HG03558 (cell line): Measurements from ENCODE around the gene TEX52.
A peak's percentile ranks its signal among the peaks of the same experiment; 100 is the strongest.

ENCODE experiments used
- ATAC-seq: cut with Tn5 transposase; IDR thresholded peaks from one replicate; pipeline ENCODE4 v1.9.1; 2021; ENCODE audit warnings: moderate number of reproducible peaks; ENCODE audit not compliant: unreplicated experiment; ENCODE audit errors: extremely low read depth

TEX52 gene

GRCh38 chr12:2857021-2857431 lies at the start of gene TEX52:
TEX52 (minus strand) TSS chr12:2857039; CDS start chr12:2857026, 13 bp downstream.
- no peak for ATAC-seq

GRCh38 chr12:2904260-2904659 lies 47.4 kb upstream of the TEX52 start:
- no peak for ATAC-seq

- no peak for ATAC-seq
Measured at GRCh38 chr12:2902272-2902880, 45.5 kb upstream of the TEX52 start.

GRCh38 chr12:2900642-2901041 lies 43.8 kb upstream of the TEX52 start:
- no peak for ATAC-seq

- ATAC-seq = no peak
Measured at GRCh38 chr12:2897418-2897817, 40.6 kb upstream of the TEX52 start.

DNA sequence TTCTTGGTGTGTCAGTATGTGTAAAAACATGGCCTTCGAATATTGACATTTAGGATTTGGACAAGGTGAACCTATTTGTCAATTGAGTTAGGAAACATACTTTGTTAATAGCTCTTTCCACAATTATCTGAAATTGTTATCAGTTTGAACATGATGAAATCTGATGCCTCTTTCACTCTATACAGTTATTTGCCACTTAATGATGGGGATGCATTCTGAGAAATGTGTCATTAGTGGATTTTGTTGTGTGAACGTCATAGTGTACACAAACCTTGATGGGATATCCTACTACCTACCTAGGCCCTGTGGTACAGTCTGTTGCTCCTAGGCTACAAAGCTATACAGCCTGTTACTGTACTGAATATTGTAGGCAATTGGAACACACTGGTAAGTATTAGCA lies 38.7 kb upstream of the TEX52 start:
- ATAC-seq = no peak

- ATAC-seq = no peak
Measured at GRCh38 chr12:2895051-2895451, 38.2 kb upstream of the TEX52 start.

GRCh38 chr12:2893007-2893406 lies 36.2 kb upstream of the TEX52 start:
- no peak for ATAC-seq

- ATAC-seq = no peak
Measured at GRCh38 chr12:2892246-2892645, 35.4 kb upstream of the TEX52 start.

GRCh38 chr12:2891240-2892053 lies 34.6 kb upstream of the TEX52 start:
- no peak for ATAC-seq

- peak; percentile 76 for ATAC-seq
Measured at GRCh38 chr12:2890388-2891239, 33.8 kb upstream of the TEX52 start, which contains the start of gene TULP3. TULP3 (plus strand) TSS chr12:2890891; CDS start chr12:2890948, 57 bp downstream.

DNA sequence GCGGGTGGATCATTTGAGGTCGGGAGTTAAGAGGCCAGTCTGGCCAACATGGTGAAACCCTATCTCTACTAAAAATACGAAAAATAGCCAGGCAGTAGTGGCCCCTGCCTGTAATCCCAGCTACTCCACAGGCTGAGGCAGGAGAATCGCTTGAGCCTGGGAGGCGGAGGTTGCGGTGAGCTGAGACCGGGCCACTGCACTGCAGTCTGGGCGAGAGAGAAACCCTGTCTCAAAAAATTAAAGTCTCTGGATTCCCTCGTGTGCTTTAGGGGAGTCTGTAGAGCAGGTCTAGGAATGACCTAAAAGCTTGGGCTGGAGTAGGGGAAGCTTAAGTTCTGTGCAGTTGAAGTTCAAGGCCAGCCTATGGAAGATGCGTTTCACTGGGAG lies 33.2 kb upstream of the TEX52 start:
- ATAC-seq = no peak

GRCh38 chr12:2886768-2887450 lies 30.1 kb upstream of the TEX52 start:
- no peak for ATAC-seq

DNA sequence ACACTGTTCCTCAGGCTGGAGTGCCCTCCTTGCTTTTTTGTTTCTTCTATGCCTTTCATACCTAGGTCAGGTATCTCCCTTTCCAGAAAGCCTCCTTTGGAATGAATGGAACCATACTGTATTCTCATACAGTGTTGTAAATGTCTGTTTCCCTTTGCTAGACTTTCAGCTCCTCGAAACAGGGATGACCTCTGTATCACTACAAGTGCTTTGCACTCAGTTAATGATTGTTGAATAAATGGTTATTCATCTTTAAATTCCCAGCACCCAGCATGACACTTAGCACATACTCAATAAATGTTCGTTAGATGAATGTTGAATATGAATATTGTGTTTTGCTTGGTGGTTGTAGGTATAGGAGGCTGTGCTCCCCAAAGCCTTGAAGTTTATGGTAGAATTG lies 28.0 kb upstream of the TEX52 start:
- no peak for ATAC-seq

- no peak for ATAC-seq
Measured at GRCh38 chr12:2879853-2880252, 23.0 kb upstream of the TEX52 start.

GRCh38 chr12:2877953-2878732 lies 21.3 kb upstream of the TEX52 start:
- no peak for ATAC-seq

GRCh38 chr12:2877047-2877952 lies 20.5 kb upstream of the TEX52 start, which contains the start of the genes FOXM1 and RHNO1:
FOXM1 (minus strand) TSS chr12:2877174; CDS start chr12:2874478, 2,696 bp downstream.
RHNO1 (plus strand) TSS chr12:2877223; CDS start chr12:2885367, 8,144 bp downstream.
- ATAC-seq = peak; percentile 66

DNA sequence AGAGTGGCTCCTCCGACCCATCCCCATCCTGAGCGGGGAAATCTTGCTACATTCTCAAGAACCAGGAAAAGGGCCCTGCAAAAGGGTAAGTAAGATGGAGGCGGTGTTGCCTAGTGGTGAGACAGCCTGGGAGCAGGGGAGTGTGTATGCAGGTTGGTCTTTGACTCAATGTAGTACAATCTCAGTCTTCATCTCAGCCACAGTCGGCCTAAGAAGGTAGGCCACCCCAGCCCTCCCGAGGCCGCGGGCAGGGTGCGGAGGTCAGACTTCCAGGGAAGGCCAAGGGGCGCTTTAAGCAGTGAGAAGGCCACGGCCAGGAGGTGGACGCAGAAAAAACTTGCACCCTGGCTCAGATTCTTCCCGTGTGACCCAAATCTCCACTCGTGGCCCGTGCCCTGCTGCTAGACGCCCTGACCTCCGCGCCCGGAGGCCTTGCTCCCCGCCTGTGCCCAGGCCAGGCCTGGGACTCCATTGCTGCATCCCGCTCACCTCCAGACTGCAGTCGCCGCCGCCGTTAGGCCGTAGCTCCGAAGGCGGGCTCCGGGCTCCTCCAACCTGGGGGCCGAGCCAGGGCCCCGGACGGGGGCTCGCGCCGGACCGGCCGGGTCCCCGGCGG lies 19.7 kb upstream of the TEX52 start:
- ATAC-seq = no peak
